Liver (tissue), 9 donors: ENCODE measurements around the gene ZMYM2. TPM values are rescaled to one million over a fixed set of nuclear protein-coding genes. Genes with fewer than 3 reads are reported as not detected.

Experiments
- DNase-seq: peaks from one replicate; pipeline ENCODE4 v3.0.0-alpha.2; 2017; ENCODE audit warnings: low spot score
- H3K27ac ChIP-seq, 2 donors: one replicate each; pipeline ENCODE4 v1.7.0; 2013; ENCODE audit warnings: inconsistent platforms in 2 of 2, low read length in 2 of 2, control low read depth in 1 of 2, low read depth in 1 of 2, mild to moderate bottlenecking in 1 of 2
- H3K27me3 ChIP-seq, 4 donors: one replicate each; pipeline versions ENCODE4 v1.6.1 to v1.7.0; 2013; ENCODE audit warnings: low read length in 3 of 4, inconsistent platforms in 1 of 4, mild to moderate bottlenecking in 1 of 4, moderate library complexity in 1 of 4; ENCODE audit not compliant: control insufficient read depth in 4 of 4, insufficient read depth in 4 of 4
- H3K36me3 ChIP-seq, 4 donors: one replicate each; pipeline versions ENCODE4 v1.6.1 to v1.7.0; 2013; ENCODE audit warnings: low read length in 3 of 4, mild to moderate bottlenecking in 3 of 4, low read depth in 1 of 4, moderate library complexity in 1 of 4; ENCODE audit not compliant: control insufficient read depth in 4 of 4, insufficient read depth in 3 of 4
- H3K4me1 ChIP-seq, 4 donors: one replicate each; pipeline versions ENCODE4 v1.6.1 to v1.7.0; 2013; ENCODE audit warnings: low read length in 3 of 4, mild to moderate bottlenecking in 3 of 4, moderate library complexity in 1 of 4; ENCODE audit not compliant: control insufficient read depth in 4 of 4, insufficient read depth in 4 of 4
- H3K4me3 ChIP-seq, 3 donors: one replicate each; pipeline versions ENCODE4 v1.6.1 to v1.7.0; 2013; ENCODE audit warnings: low read length in 3 of 3, control low read depth in 1 of 3, low read depth in 1 of 3, mild to moderate bottlenecking in 1 of 3
- H3K9ac ChIP-seq, 2 donors: one replicate each; pipeline ENCODE4 v1.7.0; 2013; ENCODE audit warnings: low read length in 2 of 2, mild to moderate bottlenecking in 2 of 2, moderate library complexity in 2 of 2, control low read depth in 1 of 2, low read depth in 1 of 2
- H3K9me3 ChIP-seq, 4 donors: one replicate each; pipeline versions ENCODE4 v1.6.1 to v1.7.0; 2013; ENCODE audit warnings: low read length in 3 of 4; ENCODE audit not compliant: control insufficient read depth in 4 of 4
- EGR1 ChIP-seq, 2 donors: IDR thresholded peaks; 2 replicates each; pipeline ENCODE4 v1.6.1; 2016 to 2018; ENCODE audit warnings: antibody characterized with exemption in 2 of 2, low read depth in 2 of 2
- FOXA1 ChIP-seq: IDR thresholded peaks from 2 replicates; pipeline ENCODE4 v1.6.1; 2016; ENCODE audit warnings: antibody characterized with exemption
- FOXA2 ChIP-seq: IDR thresholded peaks from 2 replicates; pipeline ENCODE4 v1.6.1; 2016; ENCODE audit warnings: antibody characterized with exemption
- GABPA ChIP-seq, 2 donors: IDR thresholded peaks in 1 of 2; conservative IDR thresholded peaks in 1 of 2; 2 replicates each; pipeline ENCODE4 v1.6.1; 2016; ENCODE audit warnings: antibody characterized with exemption in 2 of 2, mild to moderate bottlenecking in 1 of 2, moderate library complexity in 1 of 2
- HNF4A ChIP-seq, 2 donors: conservative IDR thresholded peaks; 2 replicates each; pipeline ENCODE4 v1.6.1; 2016; ENCODE audit warnings: antibody characterized with exemption in 2 of 2, mild to moderate bottlenecking in 2 of 2
- HNF4G ChIP-seq: IDR thresholded peaks from 2 replicates; pipeline ENCODE4 v1.6.1; 2016; ENCODE audit warnings: antibody characterized with exemption
- JUND ChIP-seq, 2 donors: IDR thresholded peaks; 2 replicates each; pipeline ENCODE4 v1.6.1; 2016; ENCODE audit warnings: antibody characterized with exemption in 2 of 2
- MAX ChIP-seq: IDR thresholded peaks from 2 replicates; pipeline ENCODE4 v1.6.1; 2016; ENCODE audit warnings: antibody characterized with exemption
- NR2F2 ChIP-seq: IDR thresholded peaks from 2 replicates; pipeline ENCODE4 v1.6.1; 2016; ENCODE audit warnings: antibody characterized with exemption
- RAD21 ChIP-seq, 2 donors: IDR thresholded peaks; 2 replicates each; pipeline ENCODE4 v1.6.1; 2016; ENCODE audit warnings: antibody characterized with exemption in 2 of 2, mild to moderate bottlenecking in 2 of 2
- REST ChIP-seq: IDR thresholded peaks from 2 replicates; pipeline ENCODE4 v1.6.1; 2016; ENCODE audit warnings: antibody characterized with exemption, mild to moderate bottlenecking
- RXRA ChIP-seq, 2 donors: IDR thresholded peaks; 2 replicates each; pipeline ENCODE4 v1.6.1; 2017 to 2018; ENCODE audit warnings: antibody characterized with exemption in 2 of 2, mild to moderate bottlenecking in 1 of 2
- SP1 ChIP-seq: IDR thresholded peaks from 2 replicates; pipeline ENCODE4 v1.6.1; 2018; ENCODE audit warnings: antibody characterized with exemption, mild to moderate bottlenecking
- TAF1 ChIP-seq: conservative IDR thresholded peaks from 2 replicates; pipeline ENCODE4 v1.6.1; 2016; ENCODE audit warnings: antibody characterized with exemption, mild to moderate bottlenecking
- YY1 ChIP-seq: IDR thresholded peaks from 2 replicates; pipeline ENCODE4 v1.6.1; 2016; ENCODE audit warnings: antibody characterized with exemption, mild to moderate bottlenecking
- WGBS: extraction: QIAGEN DNeasy Blood & Tissue Kit; methylation state at CpG from one replicate; pipeline ENCODE4 v1.1.7; 2013; 5-methylcytosine and 5-hydroxymethylcytosine counted together
- polyA plus RNA-seq, 2 donors: library from polyadenylated mRNA; stranded (reverse) in 1 of 2; unstranded in 1 of 2; fragments of 200-250 nt in 1 of 2; fragments of >200 nt in 1 of 2; fragmentation: Nextera tagmentation in 1 of 2; extraction: Ambion mirVana in 1 of 2; gene quantifications; one replicate each; pipeline versions ENCODE4 v1.2.1 to v1.2.3, GENCODE V29; 2013 to 2015
- total RNA-seq, 2 donors: library from RNA; depleted of rRNA; stranded (reverse); fragments of >200 nt; gene quantifications; one replicate each; pipeline ENCODE4 v1.2.3, GENCODE V29; 2014
- TF ChIP-seq, protein P1 (sequence below): fragments of 150-350 bp; IDR thresholded peaks from 2 replicates; pipeline ENCODE4 v1.5.1; 2017; ENCODE audit warnings: improper control_type of control experiment, low read depth, low read length; ENCODE audit not compliant: missing input control
- TF ChIP-seq, protein P2 (sequence below): IDR thresholded peaks from 2 replicates; pipeline ENCODE4 v1.6.1; 2016; ENCODE audit warnings: antibody characterized with exemption
- TF ChIP-seq, protein P3 (sequence below): IDR thresholded peaks from 2 replicates; pipeline ENCODE4 v1.6.1; 2016; ENCODE audit warnings: antibody characterized with exemption
- donor health status: healthy.
- donor health status: healthy.
- donor health status: healthy.
- donor health status: healthy.
- donor health status: healthy.

The ZMYM2 gene
- total and polyA plus RNA-seq, 4 donors, result 8.7 to 40.8 (median 18.5) TPM

DNA sequence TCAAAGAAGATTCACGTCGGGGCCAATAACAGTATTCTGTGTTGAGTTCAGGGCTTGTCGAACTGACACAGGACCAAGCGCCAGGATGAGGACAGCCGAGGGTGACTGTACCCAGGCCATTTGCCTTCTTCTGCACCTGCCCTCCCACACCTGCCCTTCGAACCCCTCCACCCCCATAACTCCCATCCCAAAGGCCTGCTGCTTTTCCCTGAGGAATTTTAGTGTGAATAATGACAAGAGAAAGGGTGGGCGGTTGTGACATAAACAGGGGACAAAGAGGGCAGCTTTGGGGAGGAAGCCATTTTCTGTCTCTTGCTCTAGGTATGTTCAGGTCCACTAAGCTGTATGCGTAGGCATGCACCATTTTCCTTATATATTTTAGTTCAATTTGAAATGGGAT lies 176.2 kb downstream of the ZMYM2 start:
- Histone ChIP-seq H3K27ac (no peak overlapping the region), H3K4me1 (peaks cover 0 to 6% (median 0%) of the 10 kb centered on the region in 4 donors), H3K9me3 (no peaks in the 10 kb centered on the region), H3K9ac (no peak overlapping the region), H3K36me3 (no peaks in the 10 kb centered on the region), H3K27me3 (no peaks in the 10 kb centered on the region), H3K4me3 (no peak overlapping the region)
- WGBS, result 68% methylated on average over 8 of the region's 8 CpGs
- no peak for DNase-seq
- TF ChIP-seq MAX (no peak), JUND (IDR thresholded peaks at IDR 0.05) (no peak), SP1 (no peak), HNF4A (conservative IDR thresholded peaks at IDR 0.05) (no peak), RAD21 (IDR thresholded peaks at IDR 0.05) (no peak), FOXA2 (no peak), GABPA (IDR thresholded peaks at IDR 0.05 in 1 of 2, conservative IDR thresholded peaks at IDR 0.05 in 1 of 2) (no peak), HNF4G (no peak), NR2F2 (no peak), YY1 (no peak), REST (no peak), FOXA1 (no peak), RXRA (IDR thresholded peaks at IDR 0.05) (no peak), TAF1 (no peak), EGR1 (IDR thresholded peaks at IDR 0.05; ENCODE audit: low read depth in 2 of 2) (no peak)
- TF ChIP-seq, protein P1, sequence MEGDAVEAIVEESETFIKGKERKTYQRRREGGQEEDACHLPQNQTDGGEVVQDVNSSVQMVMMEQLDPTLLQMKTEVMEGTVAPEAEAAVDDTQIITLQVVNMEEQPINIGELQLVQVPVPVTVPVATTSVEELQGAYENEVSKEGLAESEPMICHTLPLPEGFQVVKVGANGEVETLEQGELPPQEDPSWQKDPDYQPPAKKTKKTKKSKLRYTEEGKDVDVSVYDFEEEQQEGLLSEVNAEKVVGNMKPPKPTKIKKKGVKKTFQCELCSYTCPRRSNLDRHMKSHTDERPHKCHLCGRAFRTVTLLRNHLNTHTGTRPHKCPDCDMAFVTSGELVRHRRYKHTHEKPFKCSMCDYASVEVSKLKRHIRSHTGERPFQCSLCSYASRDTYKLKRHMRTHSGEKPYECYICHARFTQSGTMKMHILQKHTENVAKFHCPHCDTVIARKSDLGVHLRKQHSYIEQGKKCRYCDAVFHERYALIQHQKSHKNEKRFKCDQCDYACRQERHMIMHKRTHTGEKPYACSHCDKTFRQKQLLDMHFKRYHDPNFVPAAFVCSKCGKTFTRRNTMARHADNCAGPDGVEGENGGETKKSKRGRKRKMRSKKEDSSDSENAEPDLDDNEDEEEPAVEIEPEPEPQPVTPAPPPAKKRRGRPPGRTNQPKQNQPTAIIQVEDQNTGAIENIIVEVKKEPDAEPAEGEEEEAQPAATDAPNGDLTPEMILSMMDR, result no peak
- TF ChIP-seq, protein P2, sequence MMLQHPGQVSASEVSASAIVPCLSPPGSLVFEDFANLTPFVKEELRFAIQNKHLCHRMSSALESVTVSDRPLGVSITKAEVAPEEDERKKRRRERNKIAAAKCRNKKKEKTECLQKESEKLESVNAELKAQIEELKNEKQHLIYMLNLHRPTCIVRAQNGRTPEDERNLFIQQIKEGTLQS, result no peak

- no peaks in the 10 kb centered on the region for H3K9me3 ChIP-seq
- no peaks in the 10 kb centered on the region for H3K36me3 ChIP-seq
- DNase-seq, result no peak
- H3K4me1 ChIP-seq, result peaks cover 0 to 6% (median 1%) of the 10 kb centered on the region in 4 donors
- peak overlapping the region in 1 of 3 donors; percentile 13 for H3K4me3 ChIP-seq
- no peaks in the 10 kb centered on the region for H3K27me3 ChIP-seq
- no peak overlapping the region for H3K27ac ChIP-seq
- 32% methylated on average over 56 of the region's 56 CpGs for WGBS
- H3K9ac ChIP-seq, result no peak overlapping the region
- TF ChIP-seq FOXA2 (no peak), SP1 (no peak), REST (no peak), RXRA (IDR thresholded peaks at IDR 0.05) (no peak)
- TF ChIP-seq, protein P3, sequence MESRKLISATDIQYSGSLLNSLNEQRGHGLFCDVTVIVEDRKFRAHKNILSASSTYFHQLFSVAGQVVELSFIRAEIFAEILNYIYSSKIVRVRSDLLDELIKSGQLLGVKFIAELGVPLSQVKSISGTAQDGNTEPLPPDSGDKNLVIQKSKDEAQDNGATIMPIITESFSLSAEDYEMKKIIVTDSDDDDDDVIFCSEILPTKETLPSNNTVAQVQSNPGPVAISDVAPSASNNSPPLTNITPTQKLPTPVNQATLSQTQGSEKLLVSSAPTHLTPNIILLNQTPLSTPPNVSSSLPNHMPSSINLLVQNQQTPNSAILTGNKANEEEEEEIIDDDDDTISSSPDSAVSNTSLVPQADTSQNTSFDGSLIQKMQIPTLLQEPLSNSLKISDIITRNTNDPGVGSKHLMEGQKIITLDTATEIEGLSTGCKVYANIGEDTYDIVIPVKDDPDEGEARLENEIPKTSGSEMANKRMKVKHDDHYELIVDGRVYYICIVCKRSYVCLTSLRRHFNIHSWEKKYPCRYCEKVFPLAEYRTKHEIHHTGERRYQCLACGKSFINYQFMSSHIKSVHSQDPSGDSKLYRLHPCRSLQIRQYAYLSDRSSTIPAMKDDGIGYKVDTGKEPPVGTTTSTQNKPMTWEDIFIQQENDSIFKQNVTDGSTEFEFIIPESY, result no peak
Measured at GRCh38 chr13:20136781-20137703, 178.5 kb downstream of the ZMYM2 start.
